Measurements from ENCODE around the gene TAMALIN. TPM values are rescaled to one million over a fixed set of nuclear protein-coding genes. Genes with fewer than 3 reads are reported as not detected.

Gene TAMALIN
- total RNA-seq, 1 donor from 2014 or later = 15.5 TPM

DNA sequence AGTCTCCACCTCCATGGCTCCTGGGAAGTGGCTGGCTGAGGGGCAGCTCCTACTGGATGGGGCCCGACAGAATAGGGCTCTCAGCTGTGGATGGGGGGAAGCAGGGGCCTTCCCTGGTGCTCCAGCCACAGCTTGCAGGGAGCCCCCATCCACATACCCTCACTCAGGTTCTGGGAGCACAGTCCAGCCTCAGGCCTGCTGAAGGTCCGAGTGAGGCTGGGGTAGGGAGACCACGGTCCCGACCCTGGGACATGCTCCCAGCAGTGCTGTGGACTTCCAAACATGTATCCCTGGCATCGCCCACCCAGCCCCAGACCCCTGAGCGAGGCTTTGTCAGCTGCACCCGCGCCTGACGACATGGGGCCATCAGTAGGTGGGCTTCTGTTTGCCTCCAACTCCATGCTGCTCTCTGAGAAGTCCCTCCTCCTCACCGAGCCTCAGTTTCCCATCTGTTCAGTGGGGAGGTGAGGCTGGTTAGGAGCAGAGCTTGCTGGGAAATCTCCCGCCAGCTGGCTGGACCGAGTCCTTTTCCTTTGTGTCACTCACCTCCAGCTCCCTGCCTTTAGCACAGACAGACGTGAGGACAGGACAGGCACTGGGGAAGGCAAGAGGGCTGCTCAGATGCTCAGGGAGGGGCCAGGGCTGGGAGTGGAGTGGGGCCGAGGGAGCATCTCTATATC is 53.9 kb downstream of the TAMALIN start:
- TF ChIP-seq, protein P1, sequence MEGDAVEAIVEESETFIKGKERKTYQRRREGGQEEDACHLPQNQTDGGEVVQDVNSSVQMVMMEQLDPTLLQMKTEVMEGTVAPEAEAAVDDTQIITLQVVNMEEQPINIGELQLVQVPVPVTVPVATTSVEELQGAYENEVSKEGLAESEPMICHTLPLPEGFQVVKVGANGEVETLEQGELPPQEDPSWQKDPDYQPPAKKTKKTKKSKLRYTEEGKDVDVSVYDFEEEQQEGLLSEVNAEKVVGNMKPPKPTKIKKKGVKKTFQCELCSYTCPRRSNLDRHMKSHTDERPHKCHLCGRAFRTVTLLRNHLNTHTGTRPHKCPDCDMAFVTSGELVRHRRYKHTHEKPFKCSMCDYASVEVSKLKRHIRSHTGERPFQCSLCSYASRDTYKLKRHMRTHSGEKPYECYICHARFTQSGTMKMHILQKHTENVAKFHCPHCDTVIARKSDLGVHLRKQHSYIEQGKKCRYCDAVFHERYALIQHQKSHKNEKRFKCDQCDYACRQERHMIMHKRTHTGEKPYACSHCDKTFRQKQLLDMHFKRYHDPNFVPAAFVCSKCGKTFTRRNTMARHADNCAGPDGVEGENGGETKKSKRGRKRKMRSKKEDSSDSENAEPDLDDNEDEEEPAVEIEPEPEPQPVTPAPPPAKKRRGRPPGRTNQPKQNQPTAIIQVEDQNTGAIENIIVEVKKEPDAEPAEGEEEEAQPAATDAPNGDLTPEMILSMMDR (IDR thresholded peaks at IDR 0.05; ENCODE audit: unreplicated experiment) = no peak
- Mint-ChIP-seq H3K27ac (peak overlapping the region; percentile 71), H3K9me3 (ENCODE audit: low read depth) (no peaks in the 10 kb centered on the region), H3K36me3 (ENCODE audit: insufficient read depth) (no peaks in the 10 kb centered on the region), H3K27me3 (peaks cover 9% of the 10 kb centered on the region), H3K4me3 (ENCODE audit: low read depth) (no peak overlapping the region), H3K4me1 (ENCODE audit: low read depth) (peaks cover 3% of the 10 kb centered on the region)
- DNase-seq (ENCODE audit: low spot score, unreplicated experiment) = no peak

DNA sequence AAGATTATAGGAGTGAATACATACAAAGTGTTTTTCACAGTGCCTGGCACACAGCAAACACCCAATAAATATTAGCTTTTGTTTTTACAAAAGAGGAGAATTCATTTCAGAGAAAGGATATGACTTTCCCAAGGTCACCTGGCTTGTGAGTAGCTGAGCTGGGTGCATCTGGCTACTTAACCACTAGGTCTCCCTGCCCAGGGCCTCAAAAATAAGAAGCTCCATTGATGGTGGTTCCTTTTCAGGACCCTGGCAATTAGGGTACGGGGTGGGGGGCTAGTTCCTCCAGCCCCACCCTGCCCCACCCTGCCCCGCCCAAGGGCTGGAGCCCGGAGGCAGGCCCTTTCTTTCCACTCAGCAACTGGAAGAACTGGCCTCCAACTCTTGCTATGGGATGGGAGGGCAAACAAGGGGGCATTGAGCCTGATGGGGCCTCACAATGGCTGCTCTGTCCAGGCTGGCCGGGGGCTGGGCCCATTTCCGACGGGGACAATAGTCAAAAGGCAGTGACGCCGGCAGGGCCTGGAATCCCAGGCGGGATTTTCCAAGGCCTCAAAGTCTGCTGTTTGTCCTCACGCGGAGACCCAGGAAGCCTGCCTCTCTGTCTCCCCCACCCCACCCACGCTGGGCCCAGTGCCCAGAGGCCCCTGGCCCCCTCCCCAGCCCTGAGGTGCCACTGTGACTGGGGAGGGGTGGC is 54.9 kb downstream of the TAMALIN start:
- no peak overlapping the region for H3K4me3 Mint-ChIP-seq (ENCODE audit: low read depth)
- peaks cover 3% of the 10 kb centered on the region for H3K4me1 Mint-ChIP-seq (ENCODE audit: low read depth)
- no peak overlapping the region for H3K27ac Mint-ChIP-seq
- TF ChIP-seq, protein P1 (IDR thresholded peaks at IDR 0.05; ENCODE audit: unreplicated experiment) = no peak
- no peak for DNase-seq (ENCODE audit: low spot score, unreplicated experiment)
- no peaks in the 10 kb centered on the region for H3K9me3 Mint-ChIP-seq (ENCODE audit: low read depth)
- H3K27me3 Mint-ChIP-seq = peaks cover 17% of the 10 kb centered on the region
- no peaks in the 10 kb centered on the region for H3K36me3 Mint-ChIP-seq (ENCODE audit: insufficient read depth)

DNA sequence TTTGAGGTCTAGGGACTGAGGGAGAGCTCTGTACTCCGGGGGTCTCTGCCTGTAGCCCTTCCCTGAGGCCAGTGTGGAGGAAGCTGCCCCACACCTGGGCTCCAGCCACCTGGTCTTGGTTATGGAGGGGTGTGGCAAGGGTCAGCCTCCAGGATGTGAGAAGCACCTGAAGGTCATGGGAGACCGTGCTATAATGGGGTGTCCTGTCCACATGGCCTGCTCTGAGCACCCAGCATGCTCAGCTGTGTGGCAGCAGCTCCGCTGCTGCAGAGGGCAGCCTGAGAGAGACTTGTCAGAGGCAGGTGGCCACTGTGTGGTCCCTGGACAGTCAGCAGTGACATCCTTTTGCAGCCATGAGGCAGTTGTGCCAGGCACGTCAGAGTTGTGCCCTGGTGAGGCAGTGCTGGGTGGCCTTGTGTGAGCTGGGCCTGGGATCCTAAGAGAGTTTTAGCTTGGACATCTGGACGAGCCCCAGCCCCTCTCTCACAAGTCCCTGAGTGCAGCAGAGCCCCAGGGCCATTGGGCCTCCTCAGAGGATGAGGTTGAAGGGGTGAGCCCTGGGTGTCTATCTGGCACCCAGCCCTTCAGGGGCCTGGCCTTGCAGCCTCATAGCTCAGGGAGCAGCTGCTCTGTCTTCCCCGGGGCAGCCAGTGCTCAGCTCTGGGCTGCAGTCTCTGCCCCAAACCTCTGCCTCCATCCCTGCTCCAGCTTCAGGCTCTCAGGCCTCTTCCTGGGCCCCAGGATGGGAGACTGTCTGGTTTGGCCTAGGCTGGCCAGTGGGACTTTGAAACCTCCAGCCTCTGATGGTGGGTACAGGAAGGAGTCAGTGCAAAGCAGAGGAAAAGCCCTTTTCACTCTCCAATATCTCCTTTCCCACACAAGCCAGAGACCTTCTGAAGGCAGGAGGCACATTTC is 55.7 kb downstream of the TAMALIN start:
- DNase-seq (ENCODE audit: low spot score, unreplicated experiment) = no peak
- Mint-ChIP-seq H3K27me3 (peaks cover 23% of the 10 kb centered on the region), H3K36me3 (ENCODE audit: insufficient read depth) (no peaks in the 10 kb centered on the region), H3K4me3 (ENCODE audit: low read depth) (no peak overlapping the region), H3K9me3 (ENCODE audit: low read depth) (no peaks in the 10 kb centered on the region), H3K27ac (peak overlapping the region; percentile 45), H3K4me1 (ENCODE audit: low read depth) (peaks cover 3% of the 10 kb centered on the region)
- TF ChIP-seq, protein P1 (IDR thresholded peaks at IDR 0.05; ENCODE audit: unreplicated experiment) = no peak

DNA sequence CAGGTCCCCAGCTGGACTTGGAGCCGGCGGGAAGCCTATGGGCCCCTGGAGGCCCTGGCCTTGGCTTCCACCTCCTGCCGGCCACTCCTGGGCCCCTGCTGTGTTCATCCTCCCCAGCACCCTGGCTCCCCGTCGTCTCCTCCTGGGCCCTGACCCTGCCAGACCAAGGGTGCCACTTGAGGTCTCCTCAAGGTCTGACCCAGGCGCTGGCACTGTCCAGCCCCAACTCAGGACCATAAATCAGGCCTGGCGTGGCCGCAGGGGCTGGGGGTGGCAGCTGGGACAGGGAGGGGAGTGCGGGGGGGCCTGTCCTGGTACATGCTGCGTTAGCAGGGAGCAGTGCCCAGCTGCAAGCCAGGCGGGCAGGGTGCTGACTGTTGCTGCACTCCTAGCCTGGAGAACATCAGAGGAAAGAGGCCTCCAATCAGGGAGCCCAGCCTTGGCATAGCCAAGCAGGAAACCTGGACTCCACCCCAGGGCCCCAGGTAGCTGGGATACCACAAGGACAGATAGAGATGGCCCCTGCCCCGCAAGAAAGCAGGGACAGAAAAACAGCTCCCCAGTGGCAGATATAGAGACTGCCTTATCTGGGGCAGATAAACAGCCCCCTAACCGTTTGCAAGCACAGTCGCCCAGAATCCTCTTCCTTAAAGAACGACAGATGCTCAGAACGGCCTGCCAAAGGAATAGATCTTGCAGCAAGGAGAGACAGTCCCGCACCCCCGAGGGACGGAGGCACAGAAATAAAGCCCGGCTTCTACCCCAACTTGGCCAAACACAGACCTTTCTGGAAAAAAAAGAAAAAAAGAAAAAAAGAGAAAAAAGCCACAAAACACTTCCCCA is 56.6 kb downstream of the TAMALIN start:
- Mint-ChIP-seq H3K4me3 (ENCODE audit: low read depth) (no peak overlapping the region), H3K4me1 (ENCODE audit: low read depth) (peaks cover 3% of the 10 kb centered on the region), H3K9me3 (ENCODE audit: low read depth) (no peaks in the 10 kb centered on the region), H3K36me3 (ENCODE audit: insufficient read depth) (no peaks in the 10 kb centered on the region), H3K27ac (no peak overlapping the region), H3K27me3 (peaks cover 23% of the 10 kb centered on the region)
- TF ChIP-seq, protein P1 (IDR thresholded peaks at IDR 0.05; ENCODE audit: unreplicated experiment) = no peak
- DNase-seq (ENCODE audit: low spot score, unreplicated experiment) = no peak
